Large intestine (tissue), 3 donors: ENCODE results near the gene ARHGAP9. TPM values are rescaled to one million over a fixed set of nuclear protein-coding genes. Genes with fewer than 3 reads are reported as not detected.

Experiments
- DNase-seq, 2 donors: peaks; one replicate each; pipeline versions ENCODE4 v3.0.0 to v3.0.0-alpha.2; 2013
- H3K27ac ChIP-seq: one replicate; pipeline ENCODE4 v1.5.1; 2013; ENCODE audit warnings: low read length
- H3K27me3 ChIP-seq: 2 replicates; pipeline ENCODE4 v1.6.1; 2013; ENCODE audit warnings: low read length; ENCODE audit not compliant: control insufficient read depth, insufficient read depth
- H3K36me3 ChIP-seq: 2 replicates; pipeline ENCODE4 v1.6.1; 2013; ENCODE audit warnings: low read length; ENCODE audit not compliant: control insufficient read depth, insufficient read depth
- H3K4me1 ChIP-seq: one replicate; pipeline ENCODE4 v1.6.1; 2013; ENCODE audit warnings: low read length; ENCODE audit not compliant: control insufficient read depth, insufficient read depth
- H3K4me3 ChIP-seq: one replicate; pipeline ENCODE4 v1.5.1; 2013; ENCODE audit warnings: low read length
- H3K9me3 ChIP-seq: one replicate; pipeline ENCODE4 v1.6.1; 2013; ENCODE audit warnings: mild to moderate bottlenecking, low read depth, low read length, moderate library complexity; ENCODE audit not compliant: control insufficient read depth
- WGBS: methylation state at CpG from one replicate; pipeline ENCODE4 v1.1.5; 2013; ENCODE audit warnings: low lambda C conversion rate; ENCODE audit not compliant: insufficient coverage; 5-methylcytosine and 5-hydroxymethylcytosine counted together
- polyA plus RNA-seq: library from polyadenylated mRNA; unstranded; fragments of 120-200 nt; gene quantifications from one replicate; pipeline ENCODE4 v1.2.1, GENCODE V29; 2013

ARHGAP9 gene
- polyA plus RNA-seq, 1 donor, result 16.1 TPM

DNA sequence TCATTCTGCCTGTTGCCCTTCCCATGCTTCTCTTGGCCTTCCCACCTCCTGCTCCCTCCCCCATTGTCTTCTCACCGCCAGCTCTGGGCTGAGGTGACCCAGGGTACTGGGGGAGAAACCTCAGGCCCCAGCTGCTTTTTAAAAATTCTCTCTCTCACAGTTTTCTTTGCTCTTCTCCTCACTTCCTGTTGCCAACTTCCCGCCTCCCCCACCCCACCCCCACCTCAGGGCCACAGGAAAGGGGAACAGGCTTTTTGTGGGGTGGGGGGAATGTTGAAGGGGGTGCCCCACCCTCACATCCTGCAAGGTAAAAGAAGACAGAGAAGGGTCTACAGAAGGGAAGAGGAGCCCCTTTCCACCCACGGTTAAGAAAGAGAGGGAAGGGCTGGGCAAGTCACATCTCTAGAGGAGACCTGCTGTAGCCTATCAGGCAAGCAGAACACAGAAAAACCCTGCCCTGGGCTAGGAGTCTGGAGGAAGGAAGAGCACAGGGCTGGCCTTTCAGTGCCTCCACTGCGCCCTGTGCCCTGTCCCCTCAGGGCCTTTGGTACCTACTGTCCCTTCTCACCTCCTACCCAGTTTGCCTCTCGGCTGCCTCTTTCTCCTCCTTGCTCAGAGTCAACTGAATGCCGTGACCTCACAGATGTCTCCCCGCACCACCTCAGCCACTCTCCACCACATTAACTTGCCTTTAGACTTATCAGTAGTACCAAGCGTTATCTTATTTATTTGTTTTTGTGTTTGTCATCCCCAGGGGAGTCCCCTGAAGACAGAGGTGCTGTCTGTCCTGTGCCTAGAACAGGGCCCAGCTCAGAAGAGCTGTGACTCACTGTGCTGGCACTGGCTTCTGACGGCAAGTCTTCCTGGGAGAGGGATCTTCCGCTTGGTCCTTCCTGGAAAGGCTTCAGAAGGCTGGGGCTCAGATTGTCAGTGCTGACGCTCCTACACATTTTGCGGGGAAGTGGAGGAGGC lies 1.7 kb downstream of the ARHGAP9 start:
- H3K9me3 ChIP-seq, result no peaks in the 10 kb centered on the region
- H3K27me3 ChIP-seq, result peaks cover 68% of the 10 kb centered on the region
- peaks cover 10% of the 10 kb centered on the region for H3K4me1 ChIP-seq
- peak overlapping the region; percentile 3 for H3K4me3 ChIP-seq
- no peak overlapping the region for H3K27ac ChIP-seq
- H3K36me3 ChIP-seq, result no peaks in the 10 kb centered on the region
- WGBS, result no CpG with 5 or more reads among the region's 12 CpGs
- peak in 1 of 2 donors; percentile 6 for DNase-seq

DNA sequence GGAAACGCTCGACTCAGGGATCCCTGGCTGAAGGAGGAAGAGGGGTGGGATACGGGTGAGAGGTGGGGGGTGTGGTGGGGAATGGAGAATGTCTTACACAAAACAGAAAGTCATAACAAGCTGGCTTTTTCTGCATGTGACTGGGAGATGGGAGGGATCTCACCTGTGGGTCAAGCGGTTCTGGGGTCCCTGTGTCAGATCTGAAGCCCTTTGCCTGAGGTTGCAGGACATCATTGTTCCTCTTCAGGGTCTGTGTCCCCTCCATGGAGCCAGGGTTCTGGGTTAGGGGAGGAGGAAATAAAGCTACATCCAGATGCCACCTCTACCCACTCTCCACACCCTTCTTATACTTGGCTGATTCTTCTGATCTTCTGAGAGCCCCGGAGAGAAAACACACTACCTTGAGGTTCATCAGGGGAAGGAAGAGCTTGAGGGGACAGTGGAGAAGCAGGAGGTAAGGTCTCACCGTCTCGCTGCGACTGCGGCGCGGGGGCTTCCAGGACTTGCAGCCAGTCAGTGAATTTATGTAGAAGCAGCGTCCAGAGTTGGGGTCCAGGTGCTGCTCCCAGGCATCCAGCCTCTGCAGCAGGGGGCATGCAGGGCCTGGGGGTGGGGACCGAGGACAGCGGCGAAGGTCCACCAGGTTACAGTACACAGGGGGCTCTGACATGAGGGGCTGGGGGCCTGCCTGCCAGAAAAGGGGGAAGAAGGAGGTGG lies 2.5 kb downstream of the ARHGAP9 start:
- Histone ChIP-seq H3K36me3 (no peaks in the 10 kb centered on the region), H3K4me1 (peaks cover 10% of the 10 kb centered on the region), H3K9me3 (no peaks in the 10 kb centered on the region), H3K4me3 (peak overlapping the region; percentile 3), H3K27me3 (peaks cover 68% of the 10 kb centered on the region), H3K27ac (no peak overlapping the region)
- no CpG with 5 or more reads among the region's 15 CpGs for WGBS
- DNase-seq, result no peak

DNA sequence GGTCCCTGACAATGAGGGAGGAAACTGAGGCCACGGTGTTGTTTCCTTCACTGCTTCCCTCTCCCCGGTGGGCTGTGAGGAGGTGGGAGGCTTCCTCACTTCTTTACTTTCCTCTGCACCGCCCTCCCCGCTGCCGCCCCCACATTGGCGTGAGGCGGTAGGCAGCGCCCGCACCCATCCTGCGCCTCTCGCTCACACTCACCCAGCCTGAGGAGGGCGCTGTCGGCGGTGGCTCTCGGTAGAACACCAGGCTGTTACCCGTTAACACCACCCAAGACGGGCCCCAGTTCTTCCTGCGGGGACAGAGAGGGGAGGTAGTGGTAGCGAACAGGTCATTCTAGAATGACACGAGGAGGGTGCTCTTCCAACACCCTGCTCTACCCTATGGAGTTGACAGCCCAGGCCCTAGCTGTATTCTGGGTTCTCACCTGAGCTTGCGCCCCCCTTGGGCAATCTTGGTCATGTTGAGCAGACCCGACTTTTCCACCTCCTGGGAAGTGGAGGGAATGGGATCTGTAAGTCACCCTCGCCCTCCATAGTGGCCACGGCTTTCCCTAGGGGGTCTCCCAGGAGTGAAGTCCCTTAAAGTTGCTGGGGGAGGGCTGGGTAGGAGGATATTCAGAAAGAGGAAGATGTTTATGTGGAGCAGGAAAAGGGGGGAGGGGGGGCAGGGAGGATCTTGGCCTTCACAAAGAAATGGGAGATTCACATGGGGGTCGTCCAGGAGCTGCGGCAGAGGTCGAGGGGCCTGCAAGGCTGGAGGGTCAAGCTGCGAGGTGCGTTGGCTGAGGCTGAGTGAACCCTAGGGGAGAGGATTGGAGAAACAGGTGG lies 3.3 kb downstream of the ARHGAP9 start:
- H3K4me3 ChIP-seq, result peak overlapping the region; percentile 34
- H3K4me1 ChIP-seq, result peaks cover 16% of the 10 kb centered on the region
- H3K9me3 ChIP-seq, result no peaks in the 10 kb centered on the region
- peak in 1 of 2 donors; percentile 53 for DNase-seq
- no peak overlapping the region for H3K27ac ChIP-seq
- no peaks in the 10 kb centered on the region for H3K36me3 ChIP-seq
- H3K27me3 ChIP-seq, result peaks cover 64% of the 10 kb centered on the region
- no CpG with 5 or more reads among the region's 29 CpGs for whole genome bisulfite sequencing

DNA sequence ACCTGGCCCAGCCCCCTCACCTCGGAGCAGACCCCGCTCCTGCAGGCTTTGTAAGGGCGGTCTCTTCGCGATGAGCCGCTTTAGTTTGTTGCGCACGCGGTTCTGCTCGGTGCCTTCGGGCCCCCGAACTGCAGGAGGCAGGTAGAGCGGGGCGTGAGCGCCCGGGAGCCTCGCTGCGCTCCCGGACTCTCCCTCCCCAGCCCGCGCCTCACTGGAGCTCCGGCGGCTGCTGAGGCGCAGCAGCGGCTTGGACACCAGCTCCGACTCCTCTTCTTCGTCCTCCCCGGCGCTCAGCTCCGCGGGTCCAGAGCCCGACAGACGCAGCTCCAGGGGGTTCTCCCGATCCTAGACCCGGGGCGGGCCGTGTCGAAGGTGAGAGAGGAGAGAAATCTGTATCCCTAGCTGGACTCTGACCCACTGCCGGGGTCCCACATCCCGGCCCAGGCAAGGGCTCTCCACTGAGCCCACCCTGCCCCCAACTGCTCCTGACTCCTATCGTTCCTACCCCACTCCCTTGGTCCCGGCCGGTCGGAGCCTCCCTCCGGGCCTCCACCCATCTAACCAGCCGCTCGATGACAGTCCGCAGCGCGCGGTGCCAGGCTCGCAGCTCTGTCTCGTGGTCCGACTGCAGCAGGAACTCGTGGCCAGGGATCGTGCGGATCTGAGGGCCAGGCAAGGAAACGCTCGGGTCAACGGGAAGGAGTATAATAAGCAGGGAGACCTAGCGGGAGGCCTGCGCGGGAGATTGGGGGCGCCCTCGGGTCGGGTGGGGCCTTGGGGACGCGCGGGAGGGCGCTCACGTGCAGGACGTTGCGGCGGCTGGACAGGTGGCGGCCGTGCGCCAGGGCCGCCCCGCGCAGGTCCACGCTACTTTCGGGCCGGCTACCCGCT lies 4.2 kb downstream of the ARHGAP9 start:
- peak in 1 of 2 donors; percentile 78 for DNase-seq
- peaks cover 63% of the 10 kb centered on the region for H3K27me3 ChIP-seq
- peaks cover 24% of the 10 kb centered on the region for H3K4me1 ChIP-seq

DNA sequence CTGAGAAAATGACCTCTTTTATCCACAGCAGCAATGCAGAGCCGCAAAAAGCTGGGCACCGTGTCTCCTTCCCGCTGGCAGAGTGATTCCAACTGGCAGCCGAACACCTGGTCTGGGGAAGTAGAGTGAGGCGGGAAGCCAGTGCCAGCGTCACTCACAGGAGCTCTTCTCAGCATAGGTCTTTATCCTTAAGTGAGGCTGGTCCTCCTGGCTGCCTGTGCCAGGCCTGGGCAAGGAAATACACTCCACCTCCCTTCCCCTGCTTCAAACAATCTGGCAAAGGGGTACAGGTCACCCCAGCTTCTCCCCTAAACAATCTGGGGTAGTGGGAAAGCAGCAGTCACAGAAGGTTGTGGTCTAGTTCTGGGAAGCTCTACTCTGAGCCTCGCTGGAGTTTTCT lies 4.8 kb downstream of the ARHGAP9 start:
- Histone ChIP-seq H3K36me3 (no peaks in the 10 kb centered on the region), H3K9me3 (no peaks in the 10 kb centered on the region), H3K27me3 (peaks cover 63% of the 10 kb centered on the region), H3K4me1 (peaks cover 30% of the 10 kb centered on the region), H3K27ac (no peak overlapping the region), H3K4me3 (no peak overlapping the region)
- no peak for DNase-seq
- WGBS, result no CpG with 5 or more reads among the region's 7 CpGs

More for the DNA sequence above, 4.2 kb downstream of the ARHGAP9 start:
- WGBS, result no CpG with 5 or more reads among the region's 84 CpGs
- Histone ChIP-seq H3K4me3 (peak overlapping the region; percentile 34), H3K9me3 (no peaks in the 10 kb centered on the region), H3K27ac (no peak overlapping the region), H3K36me3 (no peaks in the 10 kb centered on the region)

DNA sequence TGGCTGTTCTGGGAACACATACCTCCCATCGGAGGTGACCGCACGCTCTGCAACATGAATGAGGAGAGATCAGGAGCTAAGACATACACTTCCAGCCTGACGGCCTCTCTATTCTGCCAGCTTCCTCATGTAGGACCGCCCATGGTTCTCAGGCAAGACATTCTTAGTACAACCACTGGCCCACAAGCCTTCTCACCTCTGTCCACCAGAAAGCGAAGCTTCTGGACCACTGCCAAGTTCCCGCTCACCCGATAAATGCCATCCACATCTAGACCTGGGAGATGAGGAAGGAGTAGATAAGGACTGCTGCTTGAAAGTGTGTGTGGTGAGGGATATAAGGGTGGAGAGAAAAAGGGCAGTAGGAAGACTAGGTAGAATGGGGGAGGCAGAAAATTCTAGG lies 5.2 kb downstream of the ARHGAP9 start:
- peaks cover 32% of the 10 kb centered on the region for H3K4me1 ChIP-seq
- WGBS, result no CpG with 5 or more reads among the region's 8 CpGs
- no peak overlapping the region for H3K27ac ChIP-seq
- H3K27me3 ChIP-seq, result peaks cover 61% of the 10 kb centered on the region
- no peaks in the 10 kb centered on the region for H3K9me3 ChIP-seq
- DNase-seq, result no peak
- H3K36me3 ChIP-seq, result no peaks in the 10 kb centered on the region
- no peak overlapping the region for H3K4me3 ChIP-seq

DNA sequence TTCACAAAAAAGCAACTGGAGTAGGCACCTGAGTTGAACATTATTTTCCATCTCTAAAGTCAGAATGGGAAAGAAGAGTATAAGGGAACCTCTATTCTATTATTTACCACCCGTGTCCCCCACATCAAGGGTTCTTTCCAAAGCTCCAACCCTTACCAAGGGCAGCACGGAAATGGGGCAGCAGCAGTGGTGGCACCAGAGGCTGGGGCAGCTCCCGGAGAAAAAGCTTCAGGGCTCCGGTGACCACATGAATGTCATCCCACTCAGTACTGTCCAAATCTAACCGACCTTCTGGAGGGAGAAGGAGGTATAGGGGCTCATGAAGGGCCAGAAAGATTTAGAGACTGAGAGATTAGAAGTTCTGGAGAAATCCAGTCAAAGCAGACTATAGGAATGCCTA lies 5.8 kb downstream of the ARHGAP9 start:
- H3K4me3 ChIP-seq, result no peak overlapping the region
- H3K9me3 ChIP-seq, result no peaks in the 10 kb centered on the region
- no peaks in the 10 kb centered on the region for H3K36me3 ChIP-seq
- DNase-seq, result no peak
- no peak overlapping the region for H3K27ac ChIP-seq
- peaks cover 56% of the 10 kb centered on the region for H3K27me3 ChIP-seq
- H3K4me1 ChIP-seq, result peaks cover 36% of the 10 kb centered on the region
- no CpG with 5 or more reads among the region's 5 CpGs for WGBS

DNA sequence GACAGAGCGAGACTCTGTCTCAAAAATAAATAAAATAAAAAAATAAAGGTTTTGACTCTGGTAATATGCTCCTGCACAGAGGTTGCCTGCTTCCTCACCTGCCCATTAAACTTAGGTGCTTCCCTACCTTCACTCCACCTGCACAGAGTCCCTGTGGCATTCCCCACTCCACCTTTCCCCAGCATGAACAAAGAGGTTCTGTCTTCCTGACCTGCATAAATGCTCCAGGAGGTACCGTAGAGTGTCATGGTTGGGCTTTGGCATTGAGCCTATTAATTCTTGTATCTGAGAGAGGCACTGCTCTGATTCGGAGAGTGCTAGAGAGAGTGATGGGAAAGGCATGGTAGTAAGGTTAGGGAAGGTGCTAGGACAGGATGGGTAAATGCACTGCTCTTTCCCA lies 6.3 kb downstream of the ARHGAP9 start:
- WGBS, result no CpG with 5 or more reads among the region's 3 CpGs
- peaks cover 36% of the 10 kb centered on the region for H3K4me1 ChIP-seq
- DNase-seq, result no peak
- H3K9me3 ChIP-seq, result no peaks in the 10 kb centered on the region
- peaks cover 51% of the 10 kb centered on the region for H3K27me3 ChIP-seq
- H3K36me3 ChIP-seq, result no peaks in the 10 kb centered on the region
- no peak overlapping the region for H3K4me3 ChIP-seq
- no peak overlapping the region for H3K27ac ChIP-seq

DNA sequence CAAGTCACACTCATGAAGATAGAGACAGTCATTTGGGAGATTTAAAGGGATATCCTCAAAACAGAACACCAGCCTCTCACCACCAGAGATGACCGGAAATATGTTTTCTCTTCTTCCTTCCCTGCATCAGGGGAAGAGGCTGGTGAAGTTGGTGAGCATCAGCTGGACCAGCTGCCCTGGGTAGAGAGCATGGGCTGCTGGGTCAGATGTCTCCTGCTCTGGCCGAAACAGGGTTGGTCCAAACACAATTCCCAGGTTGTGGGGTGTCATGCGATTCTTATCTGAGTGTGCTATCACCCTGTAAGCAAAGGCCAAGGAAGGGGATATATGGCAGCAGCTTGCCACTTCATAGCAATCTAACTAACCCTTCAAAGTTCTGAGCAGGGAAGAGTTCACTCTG lies 7.3 kb downstream of the ARHGAP9 start:
- DNase-seq, result no peak
- no peak overlapping the region for H3K27ac ChIP-seq
- peaks cover 36% of the 10 kb centered on the region for H3K4me1 ChIP-seq
- H3K4me3 ChIP-seq, result no peak overlapping the region
- no peaks in the 10 kb centered on the region for H3K9me3 ChIP-seq
- WGBS, result no CpG with 5 or more reads among the region's 3 CpGs
- H3K27me3 ChIP-seq, result peaks cover 41% of the 10 kb centered on the region
- no peaks in the 10 kb centered on the region for H3K36me3 ChIP-seq
